Measurements from ENCODE around the gene HOXA5.

DNA sequence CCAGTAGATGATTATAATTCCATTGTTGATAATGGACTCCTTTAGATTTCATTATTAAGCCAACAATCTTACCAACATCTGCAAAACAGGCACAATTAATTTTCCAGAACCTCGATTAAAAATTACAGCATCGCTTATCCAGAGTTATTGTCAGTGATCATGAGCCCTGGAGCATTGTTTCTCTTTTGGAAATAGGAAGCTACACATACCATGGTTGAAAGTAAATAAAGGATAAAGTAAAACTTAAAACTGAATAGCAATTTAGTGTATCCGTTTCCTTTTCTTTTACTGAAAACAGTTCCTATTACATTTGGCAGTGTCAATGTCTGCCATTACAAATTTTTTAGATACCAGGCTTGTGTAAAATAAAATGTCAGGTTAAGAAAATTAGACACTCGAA, 31.1 kb downstream of the HOXA5 start:
- TF ChIP-seq, protein P1, sequence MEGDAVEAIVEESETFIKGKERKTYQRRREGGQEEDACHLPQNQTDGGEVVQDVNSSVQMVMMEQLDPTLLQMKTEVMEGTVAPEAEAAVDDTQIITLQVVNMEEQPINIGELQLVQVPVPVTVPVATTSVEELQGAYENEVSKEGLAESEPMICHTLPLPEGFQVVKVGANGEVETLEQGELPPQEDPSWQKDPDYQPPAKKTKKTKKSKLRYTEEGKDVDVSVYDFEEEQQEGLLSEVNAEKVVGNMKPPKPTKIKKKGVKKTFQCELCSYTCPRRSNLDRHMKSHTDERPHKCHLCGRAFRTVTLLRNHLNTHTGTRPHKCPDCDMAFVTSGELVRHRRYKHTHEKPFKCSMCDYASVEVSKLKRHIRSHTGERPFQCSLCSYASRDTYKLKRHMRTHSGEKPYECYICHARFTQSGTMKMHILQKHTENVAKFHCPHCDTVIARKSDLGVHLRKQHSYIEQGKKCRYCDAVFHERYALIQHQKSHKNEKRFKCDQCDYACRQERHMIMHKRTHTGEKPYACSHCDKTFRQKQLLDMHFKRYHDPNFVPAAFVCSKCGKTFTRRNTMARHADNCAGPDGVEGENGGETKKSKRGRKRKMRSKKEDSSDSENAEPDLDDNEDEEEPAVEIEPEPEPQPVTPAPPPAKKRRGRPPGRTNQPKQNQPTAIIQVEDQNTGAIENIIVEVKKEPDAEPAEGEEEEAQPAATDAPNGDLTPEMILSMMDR (IDR thresholded peaks at IDR 0.05), result no peak
- TF ChIP-seq POLR2A (IDR thresholded peaks at IDR 0.05), result no peak
